Endothelial cell of umbilical vein (primary cell): ENCODE data around the gene ASIC4. TPM values are rescaled to one million over a fixed set of nuclear protein-coding genes. Genes with fewer than 3 reads are reported as not detected.

Experiments used
- BruUV-seq: library from RNA; stranded (reverse); fragments of 400-500 nt; replicated peaks from 2 replicates; lab custom pipeline; 2021; lab: Mats Ljungman, UMichigan
- CTCF ChIA-PET: fragments of 300-600, 350-600 bp; sonication (Branson Sonifier 250); formaldehyde crosslinking; loops from one replicate; lab custom pipeline; 2021; ENCODE audit warnings: antibody characterized with exemption, inconsistent platforms; lab: Charles Lee
- POLR2A ChIA-PET: fragments of 300-600, 350-600 bp; sonication (Branson Sonifier 250); formaldehyde crosslinking; loops from one replicate; lab custom pipeline; 2021; ENCODE audit warnings: antibody characterized with exemption, inconsistent platforms; lab: Charles Lee
- DNase-seq: peaks from one replicate; pipeline ENCODE4 v3.0.0-alpha.2; 2011; ENCODE audit warnings: low read depth, low spot score
- FAIRE-seq: peaks from 2 replicates; lab custom pipeline; 2011; peaks lifted over from hg19 to GRCh38; lab: Jason Lieb, UNC
- H2AFZ ChIP-seq: 2 replicates; pipeline ENCODE4 v1.6.0; 2012; ENCODE audit warnings: low read depth, low read length, control low read depth, inconsistent platforms
- H3K27ac ChIP-seq: 2 replicates; pipeline ENCODE4 v1.5.1; 2011; ENCODE audit warnings: low read depth, mild to moderate bottlenecking, control low read depth, low read length, moderate library complexity; ENCODE audit not compliant: insufficient read depth
- H3K27me3 ChIP-seq, 2 experiments: 2 replicates each; pipeline versions ENCODE4 v1.6.0 to v1.6.1; 2011; ENCODE audit warnings: low read length in 2 of 2, mixed read lengths in 1 of 2; ENCODE audit not compliant: control insufficient read depth in 2 of 2, insufficient read depth in 2 of 2
- H3K36me3 ChIP-seq, 2 experiments: 2 replicates in 1 of 2; 3 replicates in 1 of 2; pipeline ENCODE4 v1.5.1; 2011; ENCODE audit warnings: low read length in 2 of 2, mild to moderate bottlenecking in 1 of 2, moderate library complexity in 1 of 2; ENCODE audit not compliant: control insufficient read depth in 2 of 2, insufficient read depth in 2 of 2; ENCODE audit errors: extremely low read depth in 1 of 2
- H3K4me1 ChIP-seq: 3 replicates; pipeline ENCODE4 v1.5.1; 2011; ENCODE audit warnings: mild to moderate bottlenecking, low read length; ENCODE audit not compliant: control insufficient read depth, insufficient read depth; ENCODE audit errors: extremely low read depth
- H3K4me2 ChIP-seq: 2 replicates; pipeline ENCODE4 v1.6.1; 2011; ENCODE audit warnings: low read length, control low read depth, mixed read lengths; ENCODE audit not compliant: insufficient read depth
- H3K4me3 ChIP-seq, 3 experiments: fragments of 200-600 bp in 1 of 3; sonication (generic), shearing (Covaris generic) in 1 of 3; replicated peaks in 1 of 3; 2 replicates each; pipeline ENCODE4 v1.5.1; 2011 to 2016; ENCODE audit warnings: control low read depth in 3 of 3, low read length in 3 of 3, mild to moderate bottlenecking in 2 of 3, inconsistent platforms in 1 of 3, low read depth in 1 of 3, moderate library complexity in 1 of 3; ENCODE audit not compliant: insufficient read depth in 1 of 3
- H3K79me2 ChIP-seq: 2 replicates; pipeline ENCODE4 v1.6.0; 2012; ENCODE audit warnings: low read length, inconsistent platforms; ENCODE audit not compliant: control insufficient read depth, insufficient read depth
- H3K9ac ChIP-seq: replicated peaks from 2 replicates; pipeline ENCODE3; 2011; ENCODE audit warnings: low read length, control low read depth; ENCODE audit not compliant: insufficient read depth; ENCODE audit errors: extremely low read depth
- H3K9me1 ChIP-seq: replicated peaks from 3 replicates; pipeline ENCODE4 v1.6.0; 2011; ENCODE audit warnings: mild to moderate bottlenecking, low read length; ENCODE audit not compliant: control insufficient read depth, insufficient read depth; ENCODE audit errors: extremely low read depth
- H3K9me3 ChIP-seq: replicated peaks from 2 replicates; pipeline ENCODE4 v1.5.1; 2012; ENCODE audit warnings: low read length, inconsistent platforms; ENCODE audit not compliant: control insufficient read depth, insufficient read depth
- H4K20me1 ChIP-seq: replicated peaks from 2 replicates; pipeline ENCODE3; 2011; ENCODE audit warnings: mild to moderate bottlenecking, low read length; ENCODE audit not compliant: control insufficient read depth, insufficient read depth; ENCODE audit errors: extremely low read depth
- EZH2 ChIP-seq: IDR thresholded peaks from 2 replicates; pipeline ENCODE4 v1.6.1; 2012; ENCODE audit warnings: borderline replicate concordance, low read depth, mild to moderate bottlenecking, moderate library complexity, low read length, inconsistent platforms; ENCODE audit not compliant: severe bottlenecking
- FOS ChIP-seq: IDR thresholded peaks from 2 replicates; pipeline ENCODE4 v1.6.1; 2011; ENCODE audit warnings: mild to moderate bottlenecking, low read length, moderate library complexity, borderline replicate concordance; ENCODE audit not compliant: insufficient read depth
- JUN ChIP-seq: IDR thresholded peaks from 2 replicates; pipeline ENCODE4 v1.6.1; 2011; ENCODE audit warnings: borderline replicate concordance, low read depth; ENCODE audit not compliant: insufficient read length, insufficient read depth
- POLR2AphosphoS5 ChIP-seq: IDR thresholded peaks from 2 replicates; pipeline ENCODE4 v1.6.1; 2012; ENCODE audit warnings: low read depth, mild to moderate bottlenecking, control low read depth, low read length, moderate library complexity; ENCODE audit not compliant: insufficient read depth
- dilution Hi-C: fragments of 300-500 bp; cut with MboI; formaldehyde crosslinking; loops from one replicate; pipeline ENCODE4 v1.15.0; 2019; ENCODE audit warnings: low sequenced_read_pairs; ENCODE audit not compliant: extremely low pct_ligation_motif_present
- intact Hi-C: fragments of 100-400 bp; cut with micrococcal nuclease; formaldehyde crosslinking; loops from one replicate; pipeline ENCODE4 v1.10.0; 2022
- polyA plus RNA-seq, 4 experiments: library from polyadenylated mRNA; depleted of rRNA in 3 of 4; stranded (reverse) in 3 of 4; unstranded in 1 of 4; fragments of >200 nt; gene quantifications; 2 replicates each; pipeline versions ENCODE4 v1.2.1 to v1.2.3, GENCODE V29; 2011 to 2012; ENCODE audit warnings: missing spikeins in 1 of 4
- total RNA-seq: library from RNA; stranded (reverse); gene quantifications from 2 replicates; pipeline ENCODE4 v1.2.3, GENCODE V29; 2021

ASIC4 gene
- total and polyA plus RNA-seq, 2 donors (not counting 3 experiments of a cell fraction or from before 2014, with no cell fraction given) = not detected

DNA sequence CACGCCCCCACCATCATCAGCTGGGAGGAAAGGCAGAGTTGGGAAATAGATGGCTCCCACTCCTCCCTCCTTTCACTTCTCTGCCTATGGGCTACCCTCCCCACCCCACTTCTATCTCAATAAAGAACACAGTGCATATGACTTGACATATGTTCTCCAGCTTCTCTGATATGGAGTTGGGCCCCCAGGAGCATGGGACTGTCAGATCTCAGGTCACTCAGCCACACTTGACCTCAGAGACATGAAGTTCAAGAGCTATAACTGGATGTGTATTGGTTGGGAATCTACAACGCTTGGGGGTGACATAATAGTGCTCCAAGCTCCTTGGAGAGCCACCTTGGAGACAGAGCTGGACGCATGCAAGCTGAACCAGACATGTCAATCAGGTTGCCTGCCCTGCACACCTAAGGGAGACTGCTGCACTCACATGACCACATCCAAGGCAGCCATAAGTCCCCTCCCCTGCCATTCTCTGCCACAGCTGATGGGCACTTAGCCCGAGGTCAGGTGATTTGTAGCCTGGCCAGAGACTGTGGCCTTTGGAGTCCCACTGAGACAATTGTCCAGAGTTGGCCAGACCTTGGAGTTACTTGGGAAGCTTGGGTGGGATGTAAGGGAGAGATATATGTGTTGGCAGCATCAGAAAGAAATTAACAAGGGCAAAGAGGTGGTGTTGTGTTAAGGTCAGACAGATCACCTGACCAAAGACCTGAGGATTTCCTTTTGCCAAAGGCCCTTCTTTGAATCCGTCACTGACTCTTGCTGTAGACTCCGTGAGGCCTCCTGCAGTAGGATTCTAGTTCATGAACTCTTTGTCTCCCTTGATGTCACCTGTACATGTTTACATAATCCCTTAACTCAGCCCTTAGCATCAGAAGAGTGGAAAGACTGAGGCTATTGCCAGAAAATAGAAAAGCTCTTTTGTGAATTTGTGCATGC, 61.6 kb downstream of the ASIC4 start:
- Histone ChIP-seq H3K27ac (no peak overlapping the region), H3K4me3 (no peak overlapping the region), H2AFZ (no peak overlapping the region), H3K79me2 (no peaks in the 10 kb centered on the region), H3K9me1 (no peaks in the 10 kb centered on the region), H3K36me3 (no peaks in the 10 kb centered on the region), H3K4me2 (no peak overlapping the region), H3K4me1 (no peaks in the 10 kb centered on the region), H3K9ac (no peak overlapping the region), H3K9me3 (no peaks in the 10 kb centered on the region), H3K27me3 (peaks cover 24 to 31% of the 10 kb centered on the region in 2 experiments), H4K20me1 (no peaks in the 10 kb centered on the region)
- TF ChIP-seq EZH2 (no peak), FOS (no peak), POLR2AphosphoS5 (no peak), JUN (no peak)
- POLR2A ChIA-PET = no interaction called here
- no TSS peak for BruUV-seq
- CTCF ChIA-PET = no interaction called here
- no peak for FAIRE-seq
- dilution Hi-C loops = no loop called here
- intact Hi-C loops = no loop called here
- DNase-seq = no peak
